Peyer's patch (tissue), 4 donors: Measurements from ENCODE around the gene LRRC32. TPM values are rescaled to one million over a fixed set of nuclear protein-coding genes. Genes with fewer than 3 reads are reported as not detected.

Source experiments
- DNase-seq, 3 donors: peaks; one replicate each; pipeline ENCODE4 v3.0.0-alpha.2; 2017 to 2019
- H3K27ac ChIP-seq, 4 donors: fragments of 200-600 bp; sonication (generic); one replicate each; pipeline ENCODE4 v1.5.1; 2016 to 2019
- H3K27me3 ChIP-seq, 2 donors: fragments of 200-600 bp; sonication (generic); one replicate each; pipeline ENCODE4 v1.5.1; 2019
- H3K36me3 ChIP-seq, 3 donors: fragments of 200-600 bp; sonication (generic); one replicate each; pipeline ENCODE4 v1.5.1; 2016 to 2019
- H3K4me1 ChIP-seq, 4 donors: fragments of 200-600 bp; sonication (generic); one replicate each; pipeline ENCODE4 v1.5.1; 2016 to 2019
- H3K4me3 ChIP-seq, 4 donors: fragments of 200-600 bp; sonication (generic); 1 replicate in 3 of 4; 2 replicates in 1 of 4; pipeline ENCODE4 v1.5.1; 2016 to 2019; ENCODE audit warnings: mild to moderate bottlenecking in 1 of 4
- H3K9me3 ChIP-seq, 4 donors: fragments of 200-600 bp; sonication (generic); one replicate each; pipeline ENCODE4 v1.5.1; 2016 to 2019; ENCODE audit warnings: mild to moderate bottlenecking in 1 of 4
- CTCF ChIP-seq, 6 experiments: fragments of 450-650 bp in 4 of 6; fragments of 200-600 bp in 2 of 6; sonication (generic) in 1 of 6; IDR thresholded peaks; one replicate each; pipeline ENCODE4 v1.5.1; 2017 to 2019; ENCODE audit warnings: antibody characterized with exemption in 6 of 6, mild to moderate bottlenecking in 3 of 6, moderate library complexity in 1 of 6
- POLR2A ChIP-seq, 2 donors: fragments of 450-650 bp; IDR thresholded peaks; one replicate each; pipeline ENCODE4 v1.5.1; 2017; ENCODE audit warnings: antibody characterized with exemption in 2 of 2, mild to moderate bottlenecking in 2 of 2, moderate library complexity in 2 of 2
- total RNA-seq, 4 donors: library from RNA; depleted of rRNA; stranded (reverse); fragments of >200 nt; gene quantifications; one replicate each; pipeline ENCODE4 v1.1.0, GENCODE V29; 2016

Gene LRRC32
- total RNA-seq, 4 donors from 2014 or later: 4.0 to 36.7 (median 23.0) TPM

GRCh38 chr11:76693806-76694205 lies 23.3 kb upstream of the LRRC32 start:
- no peak for TF ChIP-seq CTCF (IDR thresholded peaks at IDR 0.05)
- no peak for TF ChIP-seq POLR2A (IDR thresholded peaks at IDR 0.05)
- no peak overlapping the region for H3K4me3 ChIP-seq
- no peaks in the 10 kb centered on the region for H3K27me3 ChIP-seq
- no peak overlapping the region for H3K27ac ChIP-seq
- H3K9me3 ChIP-seq: no peaks in the 10 kb centered on the region
- H3K36me3 ChIP-seq: no peaks in the 10 kb centered on the region
- no peaks in the 10 kb centered on the region for H3K4me1 ChIP-seq
- DNase-seq: no peak

DNA sequence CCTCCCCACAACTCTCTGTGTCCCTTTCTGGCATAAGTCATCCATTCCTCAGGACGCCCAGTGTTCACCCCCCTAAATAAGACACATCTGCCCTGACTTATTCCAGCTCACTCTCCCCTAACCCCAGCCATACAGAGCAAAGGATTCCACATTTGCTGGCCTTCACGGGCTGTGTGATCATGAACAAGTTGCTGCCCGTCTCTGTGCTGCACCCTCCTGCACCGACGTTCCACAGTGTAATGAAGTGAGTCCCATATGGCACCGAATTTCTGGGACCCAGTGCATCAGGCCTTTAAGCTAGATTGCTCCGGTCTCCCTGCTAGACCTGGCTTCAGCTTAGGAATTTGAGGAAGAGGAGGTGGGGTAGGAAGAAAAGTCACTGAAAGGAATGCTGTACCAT lies 22.4 kb upstream of the LRRC32 start:
- H3K4me1 ChIP-seq: no peaks in the 10 kb centered on the region
- H3K4me3 ChIP-seq: no peak overlapping the region
- no peaks in the 10 kb centered on the region for H3K27me3 ChIP-seq
- H3K36me3 ChIP-seq: no peaks in the 10 kb centered on the region
- no peak for DNase-seq
- TF ChIP-seq CTCF (IDR thresholded peaks at IDR 0.05) (no peak), POLR2A (IDR thresholded peaks at IDR 0.05) (no peak)
- H3K27ac ChIP-seq: no peak overlapping the region
- no peaks in the 10 kb centered on the region for H3K9me3 ChIP-seq

- Histone ChIP-seq H3K27me3 (no peaks in the 10 kb centered on the region), H3K4me3 (no peak overlapping the region), H3K27ac (no peak overlapping the region), H3K9me3 (no peaks in the 10 kb centered on the region), H3K36me3 (no peaks in the 10 kb centered on the region), H3K4me1 (no peaks in the 10 kb centered on the region)
- TF ChIP-seq CTCF (IDR thresholded peaks at IDR 0.05) (no peak), POLR2A (IDR thresholded peaks at IDR 0.05) (no peak)
- no peak for DNase-seq
Measured at GRCh38 chr11:76691655-76692054, 21.1 kb upstream of the LRRC32 start.

DNA sequence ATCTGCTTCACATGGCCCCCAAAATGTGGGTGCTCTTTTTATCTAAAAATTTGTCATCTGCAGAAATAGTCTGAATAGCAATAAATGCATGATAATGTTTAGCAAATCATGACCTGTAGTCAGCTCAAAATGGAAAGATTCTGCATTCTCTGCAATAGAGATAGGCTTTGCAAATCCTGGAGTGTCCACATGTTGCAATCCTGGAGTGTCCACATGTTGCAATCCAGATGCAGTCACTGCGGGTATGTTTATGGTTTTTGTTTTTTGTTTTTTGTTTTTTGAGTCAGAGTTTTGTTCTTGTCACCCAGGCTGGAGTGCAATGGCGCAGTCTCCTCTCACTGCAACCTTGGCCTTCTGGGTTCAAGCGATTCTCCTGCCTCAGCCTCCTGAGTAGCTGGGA lies 20.2 kb upstream of the LRRC32 start:
- Histone ChIP-seq H3K4me1 (no peaks in the 10 kb centered on the region), H3K36me3 (no peaks in the 10 kb centered on the region), H3K27ac (no peak overlapping the region), H3K27me3 (no peaks in the 10 kb centered on the region), H3K9me3 (no peaks in the 10 kb centered on the region), H3K4me3 (no peak overlapping the region)
- no peak for DNase-seq
- TF ChIP-seq POLR2A (IDR thresholded peaks at IDR 0.05) (no peak), CTCF (IDR thresholded peaks at IDR 0.05) (no peak)

DNA sequence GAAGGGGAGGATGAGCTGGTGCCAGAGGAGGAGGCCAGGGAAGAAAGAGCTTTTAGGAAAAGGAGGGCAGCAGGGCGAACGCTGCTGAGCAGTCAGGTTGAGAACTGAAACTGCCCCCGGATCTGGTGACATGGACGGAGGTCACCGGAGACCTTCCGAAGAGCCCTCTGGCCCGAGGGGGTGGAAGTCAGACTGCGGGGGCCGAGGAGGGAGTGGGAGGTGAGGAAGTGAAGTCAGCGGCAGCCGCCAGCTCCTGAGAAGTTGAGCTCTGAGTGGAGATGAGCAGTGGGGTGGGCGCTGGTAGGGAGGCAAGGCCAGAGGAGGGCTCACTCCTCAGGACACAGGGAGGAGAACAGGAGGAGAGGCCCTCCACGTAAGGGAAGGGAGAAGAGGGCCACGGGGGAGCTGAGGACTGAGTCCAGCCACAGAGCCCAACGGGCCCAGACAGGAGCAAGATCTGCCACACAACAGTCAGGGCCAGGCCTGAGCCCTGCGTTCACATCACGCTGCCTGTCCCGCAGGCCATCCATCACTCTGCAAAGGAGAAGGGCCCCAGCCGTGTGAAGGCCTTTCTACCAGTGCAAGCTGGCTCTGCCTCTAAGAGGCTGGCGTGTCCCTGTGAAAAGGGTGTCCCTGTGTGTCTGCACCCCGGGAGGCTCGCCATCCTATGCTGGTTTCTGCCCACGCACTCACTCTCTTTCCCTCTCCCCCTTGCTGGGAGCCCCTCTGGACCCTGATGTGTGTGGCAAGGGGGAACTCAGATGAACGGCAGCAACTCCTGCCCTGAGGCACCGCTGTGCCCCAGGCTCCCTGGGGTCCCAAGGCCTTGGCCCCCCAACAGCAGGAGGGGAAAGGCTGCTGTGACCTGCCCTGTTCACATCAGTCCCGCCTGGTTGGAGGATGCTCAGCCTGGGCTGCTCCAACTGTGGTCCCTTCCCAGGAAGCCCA lies 19.0 kb upstream of the LRRC32 start:
- TF ChIP-seq POLR2A (IDR thresholded peaks at IDR 0.05) (no peak), CTCF (IDR thresholded peaks at IDR 0.05) (no peak)
- Histone ChIP-seq H3K27me3 (no peaks in the 10 kb centered on the region), H3K36me3 (no peaks in the 10 kb centered on the region), H3K9me3 (no peaks in the 10 kb centered on the region), H3K4me3 (no peak overlapping the region), H3K4me1 (no peaks in the 10 kb centered on the region), H3K27ac (no peak overlapping the region)
- no peak for DNase-seq
